Daoy (cell line): ENCODE data around the gene BBX. TPM values are rescaled to one million over a fixed set of nuclear protein-coding genes. Genes with fewer than 3 reads are reported as not detected.
"Not testable (repeated sequence)": the region's sequence is repeated elsewhere in the genome, so short reads cannot be mapped to it uniquely, and the experiment has no call there.

Experiments used
- DNase-seq: peaks from one replicate; pipeline ENCODE4 v3.0.0-alpha.2; 2015; ENCODE audit warnings: low read depth
- total RNA-seq: library from RNA; depleted of rRNA; stranded (reverse); fragments of >200 nt; shearing (Covaris generic); gene quantifications from 2 replicates; pipeline ENCODE4 v1.2.3, GENCODE V29; 2014

BBX gene
- total RNA-seq, 1 experiment from 2014 or later: 38.7 TPM

DNA sequence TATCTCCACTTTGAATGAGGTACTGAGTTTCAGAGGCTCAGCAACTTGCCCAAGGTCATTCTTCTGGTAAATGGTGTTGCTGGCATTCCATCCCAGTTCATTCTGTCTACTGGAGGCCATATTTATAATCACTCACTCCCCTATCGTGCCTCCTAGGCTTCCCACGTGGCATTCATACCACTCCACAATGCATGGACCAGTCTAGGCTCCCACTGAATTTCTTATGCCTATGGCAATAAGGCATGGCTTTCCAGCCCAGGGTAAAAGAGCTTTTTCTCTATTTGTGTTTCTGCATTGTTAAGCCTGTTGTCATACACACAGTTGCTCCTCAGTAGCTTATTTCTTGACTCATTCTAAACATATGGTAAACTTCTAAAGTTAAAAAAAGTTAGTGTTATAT is 19.9 kb downstream of the BBX start:
- no peak for DNase-seq

DNA sequence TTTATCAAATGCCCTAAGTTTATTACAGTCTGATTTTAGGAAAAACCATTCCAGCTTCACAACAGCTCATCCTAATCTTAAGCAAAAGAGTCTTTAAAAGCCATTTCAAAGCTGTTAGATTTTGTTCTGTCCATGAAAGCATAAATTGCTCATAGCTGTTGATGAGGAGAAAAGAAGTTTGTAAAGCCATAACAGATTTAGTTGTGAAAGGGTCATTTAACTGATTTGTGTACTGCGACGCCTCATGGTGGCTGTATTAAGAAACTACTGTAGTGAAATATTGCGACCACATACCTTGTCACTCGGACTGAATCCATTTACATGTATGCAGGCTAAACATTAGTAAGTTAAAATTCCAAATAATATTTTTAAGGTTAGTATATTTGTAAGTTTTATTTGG is 20.9 kb downstream of the BBX start:
- DNase-seq: peak; percentile 6

- DNase-seq: peak; percentile 35
Observed at GRCh38 chr3:107545680-107546120, 22.9 kb downstream of the BBX start.

DNA sequence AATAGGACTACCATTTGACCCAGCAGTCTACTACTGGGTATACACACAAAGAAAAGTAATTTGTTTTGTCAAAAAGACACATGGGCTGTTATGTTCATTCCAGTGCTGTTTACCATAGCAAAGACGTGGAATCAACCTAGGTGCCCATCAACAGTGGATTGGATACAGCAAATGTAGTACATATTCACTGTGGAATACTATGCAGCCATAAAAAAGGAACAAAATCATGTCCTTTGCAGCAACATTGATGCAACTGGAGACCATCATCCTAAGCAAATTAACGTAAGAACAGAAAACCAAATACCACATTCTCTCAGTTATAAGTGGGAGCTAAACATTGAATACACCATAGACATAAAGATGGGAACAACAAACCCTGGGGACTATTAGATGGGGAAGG is 25.8 kb downstream of the BBX start:
- no peak for DNase-seq

DNA sequence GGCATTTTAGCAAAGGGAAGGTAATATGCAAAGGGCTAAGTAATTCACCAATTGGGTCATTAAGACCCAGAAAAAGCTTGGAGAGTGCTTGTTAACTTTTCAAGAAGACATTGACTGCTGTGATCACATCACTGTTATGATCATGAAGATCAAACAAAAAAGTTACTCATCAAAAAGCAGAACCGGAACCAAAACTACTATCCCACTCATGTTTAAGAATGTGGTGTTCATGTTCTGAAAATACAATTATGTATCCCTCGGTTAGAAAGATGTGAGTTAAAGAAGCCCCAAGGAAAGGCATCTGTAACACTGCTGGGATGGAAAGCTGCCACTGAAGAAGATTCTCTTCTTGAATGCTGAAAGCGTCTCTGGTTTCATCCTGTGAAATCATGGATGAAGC is 32.6 kb downstream of the BBX start:
- DNase-seq: no peak

DNA sequence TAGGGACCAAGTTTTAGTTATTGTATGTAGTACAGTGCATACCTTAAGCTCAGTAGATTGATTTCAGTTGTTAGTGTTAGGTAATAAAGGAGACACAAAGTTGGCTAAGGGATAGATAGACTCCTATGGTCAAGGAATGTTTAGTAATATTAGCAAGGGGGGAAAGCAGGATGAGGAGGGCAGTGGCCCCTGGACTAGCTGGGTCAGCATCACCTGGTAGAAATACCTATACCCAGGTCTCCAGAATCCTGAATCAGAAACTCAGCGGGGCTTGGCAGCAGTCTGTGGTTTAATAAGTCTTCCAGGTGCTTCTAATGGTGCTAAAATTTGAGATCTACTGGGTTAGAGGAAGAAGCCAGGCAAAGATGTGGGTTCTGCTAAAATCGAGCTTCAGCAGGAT is 35.0 kb downstream of the BBX start:
- no peak for DNase-seq

DNA sequence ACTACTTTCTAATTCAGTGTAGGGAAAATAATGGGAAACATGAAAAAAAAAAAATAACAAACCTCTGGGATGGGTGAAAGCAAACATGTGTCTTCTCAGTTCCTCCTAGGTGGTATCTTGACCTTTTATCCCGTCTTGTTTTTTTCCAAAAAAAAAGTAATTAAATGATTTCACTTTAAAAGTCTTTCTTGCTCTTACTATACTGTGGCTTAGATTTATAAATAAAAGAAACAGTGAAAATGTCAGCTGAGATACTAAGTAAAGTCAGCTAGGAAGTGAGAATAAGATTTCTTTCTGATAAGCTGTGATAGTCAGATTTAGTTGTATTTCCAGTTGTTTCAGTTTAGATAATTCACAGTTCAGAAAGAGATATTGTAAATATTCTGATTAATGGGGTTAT is 37.4 kb downstream of the BBX start:
- no peak for DNase-seq

DNA sequence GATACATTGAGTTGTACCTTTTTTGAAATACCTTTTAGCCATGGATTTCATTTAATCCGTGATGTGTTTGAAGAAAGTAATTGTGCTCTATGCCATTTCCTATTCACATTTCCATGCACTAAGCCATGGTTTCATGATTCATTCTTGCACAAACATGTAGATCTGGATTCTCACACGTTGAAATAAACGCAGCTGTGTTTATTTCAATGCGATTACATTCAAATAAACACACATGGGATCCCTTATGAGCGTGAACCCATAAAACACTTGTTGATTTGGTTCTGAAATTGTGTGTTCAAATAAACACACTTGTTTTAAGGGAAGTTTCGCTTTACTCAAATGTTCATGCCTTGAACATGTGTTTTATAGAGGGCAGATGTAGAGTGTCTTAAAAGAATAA is 39.2 kb downstream of the BBX start:
- no peak for DNase-seq

GRCh38 chr3:107562969-107563529 is 40.3 kb downstream of the BBX start:
- no peak for DNase-seq

GRCh38 chr3:107565244-107565643 is 42.5 kb downstream of the BBX start:
- DNase-seq: not testable (repeated sequence)

DNA sequence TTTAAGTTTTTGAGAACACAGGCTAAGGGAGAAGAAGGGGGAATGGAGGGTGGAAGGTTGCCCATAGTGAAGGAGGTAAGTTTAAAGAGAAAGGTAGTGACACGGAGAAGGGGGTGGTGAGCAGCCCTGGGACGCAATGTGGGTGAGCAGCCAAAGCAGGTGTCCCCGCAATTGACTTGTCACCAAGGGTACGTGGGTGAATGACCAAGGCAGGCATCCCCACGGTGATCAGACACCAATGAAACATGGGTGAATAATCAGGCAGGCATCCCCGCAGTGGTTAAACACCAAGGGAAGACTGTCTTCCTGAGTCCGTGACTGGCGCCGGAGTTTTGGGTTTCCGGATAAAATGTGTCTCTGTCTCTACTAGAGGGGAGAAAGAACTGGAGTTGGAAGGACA is 48.3 kb downstream of the BBX start:
- not testable (repeated sequence) for DNase-seq

GRCh38 chr3:107571492-107571891 is 48.7 kb downstream of the BBX start:
- not testable (repeated sequence) for DNase-seq

DNA sequence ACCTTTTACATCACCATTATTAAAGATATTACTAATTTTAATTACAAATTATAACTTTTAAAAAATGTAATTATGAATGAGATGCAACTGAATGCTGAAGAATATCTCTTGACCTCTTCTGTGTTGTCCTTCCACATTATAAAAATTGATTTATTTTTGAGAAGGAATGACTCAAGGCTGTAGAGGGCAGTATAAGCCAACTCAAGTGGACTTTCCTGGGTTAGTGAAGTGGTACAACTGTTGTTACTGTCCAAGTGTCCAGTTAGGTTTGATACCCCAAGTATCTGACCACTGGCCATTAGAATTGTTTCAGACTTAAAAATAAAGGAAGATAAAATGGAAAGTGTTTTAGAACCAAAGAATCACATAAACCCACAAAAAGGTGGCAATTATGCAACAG is 51.9 kb downstream of the BBX start:
- DNase-seq: no peak

- DNase-seq: no peak
Observed at GRCh38 chr3:107578091-107578490, 55.3 kb downstream of the BBX start.

GRCh38 chr3:107578523-107578922 is 55.8 kb downstream of the BBX start:
- no peak for DNase-seq

GRCh38 chr3:107579371-107579770 is 56.6 kb downstream of the BBX start:
- DNase-seq: no peak

DNA sequence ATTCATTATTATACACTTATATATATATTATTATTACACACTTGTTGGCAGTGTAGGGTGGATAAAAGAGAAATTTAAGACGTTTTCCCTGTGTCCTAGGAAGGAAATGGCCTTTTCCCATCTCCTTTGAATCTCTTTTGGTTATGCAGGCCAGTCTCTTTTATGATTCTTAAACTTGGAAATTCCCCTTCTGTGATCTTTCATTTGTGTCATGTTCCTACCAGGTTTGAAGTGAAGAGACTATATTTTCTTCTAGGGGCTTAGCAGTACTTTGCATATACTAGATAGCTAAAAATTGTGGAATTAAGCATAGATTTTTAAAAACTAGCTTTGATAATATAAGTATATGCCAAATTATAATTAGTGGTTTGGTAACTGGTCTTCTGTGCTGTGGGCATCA is 58.5 kb downstream of the BBX start:
- no peak for DNase-seq

GRCh38 chr3:107588217-107588616 is 65.5 kb downstream of the BBX start:
- no peak for DNase-seq

GRCh38 chr3:107589454-107589853 is 66.7 kb downstream of the BBX start:
- no peak for DNase-seq

DNA sequence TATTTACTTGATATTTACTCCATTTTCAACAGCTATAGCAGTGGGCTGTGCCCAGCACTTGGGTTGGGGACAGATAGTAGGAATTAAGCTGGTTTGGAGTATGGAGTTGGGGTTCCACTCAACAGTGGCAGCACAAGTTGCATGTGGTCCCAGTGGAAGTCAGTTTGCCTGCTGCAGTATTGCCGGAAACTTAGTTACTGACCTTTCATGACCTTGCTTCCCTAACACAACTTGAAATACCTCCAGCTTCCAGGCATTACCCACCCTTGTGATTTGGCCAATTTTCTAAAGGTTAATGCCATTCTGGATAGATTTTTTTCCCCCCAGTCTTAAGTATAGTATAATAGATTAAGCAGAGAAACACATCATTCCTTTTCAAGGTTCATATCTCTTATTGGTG is 68.0 kb downstream of the BBX start:
- DNase-seq: no peak

DNA sequence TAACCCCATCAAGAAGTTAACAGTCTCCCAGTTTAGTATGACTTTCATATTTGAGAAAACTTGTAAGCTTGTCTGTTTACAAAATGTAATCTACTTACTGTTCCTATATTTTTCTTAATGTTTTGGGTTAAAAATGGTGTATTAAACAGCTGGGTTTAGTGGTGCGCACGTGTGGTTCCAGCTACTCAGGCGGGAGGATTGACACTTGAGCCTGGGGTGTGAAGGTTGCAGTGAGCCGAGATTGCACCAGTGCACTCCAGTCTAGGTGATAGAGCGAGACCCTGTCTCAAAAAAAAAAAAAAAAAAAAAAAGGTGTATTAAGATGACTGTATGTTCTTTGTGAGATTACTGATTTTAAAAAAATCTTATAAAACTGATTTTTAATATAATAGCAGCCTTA is 69.3 kb downstream of the BBX start:
- no peak for DNase-seq

DNA sequence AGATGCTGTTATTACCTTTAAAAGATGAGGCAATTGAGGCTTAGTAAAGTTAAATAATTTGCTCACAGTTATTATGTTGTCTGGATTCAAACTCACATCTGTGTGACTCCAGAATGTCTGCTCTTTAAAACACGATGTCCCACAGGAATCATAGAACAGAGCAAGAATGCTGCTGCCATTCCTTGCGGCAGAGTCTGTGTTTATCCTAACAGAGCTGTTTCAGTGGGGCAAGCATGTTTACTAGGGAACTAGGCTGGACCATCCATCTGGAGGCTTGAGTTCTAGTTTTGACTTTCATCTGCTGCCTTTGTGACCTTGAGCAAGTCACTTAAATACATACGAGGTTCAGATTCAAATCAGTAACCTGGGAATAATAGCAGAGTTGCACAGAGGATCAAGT is 72.1 kb downstream of the BBX start:
- no peak for DNase-seq

GRCh38 chr3:107596639-107597038 is 73.9 kb downstream of the BBX start:
- no peak for DNase-seq

DNA sequence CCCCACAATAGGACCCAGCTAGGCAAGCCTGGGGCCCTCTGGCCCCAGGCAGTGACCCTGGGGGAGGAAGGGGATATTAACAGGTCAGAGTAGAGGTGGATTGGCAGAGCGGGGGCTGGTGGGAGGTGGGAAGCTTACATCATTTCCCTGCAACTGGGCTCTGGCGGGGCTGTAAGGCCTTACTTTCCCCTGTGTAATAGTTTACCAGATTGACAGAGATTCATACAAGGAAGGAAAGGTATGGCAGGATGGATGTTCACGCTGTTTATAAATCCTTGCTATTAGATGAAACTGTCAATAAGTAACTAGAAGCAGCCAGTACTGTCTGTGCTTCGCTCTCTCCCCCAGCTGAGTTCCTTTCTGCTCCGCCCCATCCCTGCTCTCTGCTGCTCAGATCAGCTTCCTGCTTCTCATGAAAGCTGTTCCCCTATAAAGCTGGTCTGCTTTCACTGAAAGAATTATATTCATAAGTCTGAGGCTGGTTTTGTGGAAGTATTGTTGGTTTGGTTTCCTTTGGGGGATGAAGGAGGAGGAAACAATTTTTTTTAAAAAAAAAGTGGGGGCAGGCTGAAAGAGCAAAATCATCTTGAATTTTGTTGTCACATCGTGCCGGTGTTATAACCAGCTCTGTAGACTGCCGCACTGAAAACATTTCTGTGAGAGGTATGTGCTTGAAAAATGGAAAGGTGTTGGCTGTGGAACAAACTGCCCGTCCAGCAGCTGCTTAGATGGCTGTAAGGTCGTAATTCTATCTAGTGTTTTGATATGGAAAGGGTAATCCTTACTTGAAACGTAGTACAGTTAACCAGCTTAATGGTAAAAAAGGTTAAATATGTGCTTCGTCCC is 76.4 kb downstream of the BBX start:
- DNase-seq: peak; percentile 36
